A673 (cell line): ENCODE data around the gene TMEM186.

Source experiments
- CTCF ChIP-seq: fragments of 300-800, 200-600 bp; sonication (generic); conservative IDR thresholded peaks from 2 replicates; pipeline ENCODE4 v1.5.1; 2017; ENCODE audit warnings: low read depth, mild to moderate bottlenecking, antibody characterized with exemption, low read length, moderate library complexity, mixed read lengths
- EZH2 ChIP-seq: fragments of 200-600 bp; sonication (generic); IDR thresholded peaks from 2 replicates; pipeline ENCODE4 v1.6.1; 2017; ENCODE audit warnings: borderline replicate concordance, low read depth, mild to moderate bottlenecking, mixed read lengths, antibody characterized with exemption, low read length; ENCODE audit not compliant: poor library complexity, severe bottlenecking

- TF ChIP-seq CTCF (no peak), EZH2 (no peak)
Observed at GRCh38 chr16:8812162-8812843, 14.9 kb upstream of the TMEM186 start.
